ENCODE data around the gene LRRC3.

LRRC3 gene

DNA sequence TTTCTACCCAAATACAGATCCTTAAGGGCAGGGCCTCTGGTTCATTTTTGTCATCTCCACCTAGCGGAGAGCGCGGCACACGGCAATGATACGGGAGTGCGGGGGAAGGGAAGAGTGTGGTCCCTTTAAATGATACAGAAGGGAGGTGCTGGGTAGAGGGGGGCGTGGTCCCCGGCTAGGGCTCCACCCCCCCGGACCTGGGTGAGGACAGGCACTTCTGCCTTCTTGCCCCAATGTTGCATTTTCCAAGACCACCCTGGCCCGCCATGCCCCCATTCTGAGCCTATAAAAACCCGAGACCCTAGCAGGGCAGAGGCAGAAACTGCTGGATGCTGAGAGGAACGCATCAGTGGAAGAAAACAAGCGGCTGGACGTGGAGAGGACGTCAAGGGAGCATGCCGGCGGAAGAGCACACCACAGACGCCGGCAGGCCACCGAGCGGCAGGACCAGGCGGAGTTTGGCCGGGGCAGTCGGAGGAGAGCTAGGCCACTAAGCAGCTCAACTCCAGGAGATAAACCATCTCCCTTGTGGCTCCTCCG, 30.0 kb downstream of the LRRC3 start:
- H3K27ac ChIP-seq: no peak overlapping the region
- H3K36me3 ChIP-seq (ENCODE audit: control insufficient read depth, insufficient read depth, low read length): no peaks in the 10 kb centered on the region
- H2AFZ ChIP-seq: no peak overlapping the region
- H3K4me3 ChIP-seq (ENCODE audit: low read depth, low read length): no peak overlapping the region
- H3K4me1 ChIP-seq: no peaks in the 10 kb centered on the region
- no peak overlapping the region for H3K9ac ChIP-seq
- no peaks in the 10 kb centered on the region for H3K27me3 ChIP-seq (ENCODE audit: control insufficient read depth, insufficient read depth, low read length)
- H3K9me3 ChIP-seq (ENCODE audit: control insufficient read depth, low read length): peaks cover 2% of the 10 kb centered on the region
- H3K79me2 ChIP-seq: no peaks in the 10 kb centered on the region
- TF ChIP-seq, protein P1, sequence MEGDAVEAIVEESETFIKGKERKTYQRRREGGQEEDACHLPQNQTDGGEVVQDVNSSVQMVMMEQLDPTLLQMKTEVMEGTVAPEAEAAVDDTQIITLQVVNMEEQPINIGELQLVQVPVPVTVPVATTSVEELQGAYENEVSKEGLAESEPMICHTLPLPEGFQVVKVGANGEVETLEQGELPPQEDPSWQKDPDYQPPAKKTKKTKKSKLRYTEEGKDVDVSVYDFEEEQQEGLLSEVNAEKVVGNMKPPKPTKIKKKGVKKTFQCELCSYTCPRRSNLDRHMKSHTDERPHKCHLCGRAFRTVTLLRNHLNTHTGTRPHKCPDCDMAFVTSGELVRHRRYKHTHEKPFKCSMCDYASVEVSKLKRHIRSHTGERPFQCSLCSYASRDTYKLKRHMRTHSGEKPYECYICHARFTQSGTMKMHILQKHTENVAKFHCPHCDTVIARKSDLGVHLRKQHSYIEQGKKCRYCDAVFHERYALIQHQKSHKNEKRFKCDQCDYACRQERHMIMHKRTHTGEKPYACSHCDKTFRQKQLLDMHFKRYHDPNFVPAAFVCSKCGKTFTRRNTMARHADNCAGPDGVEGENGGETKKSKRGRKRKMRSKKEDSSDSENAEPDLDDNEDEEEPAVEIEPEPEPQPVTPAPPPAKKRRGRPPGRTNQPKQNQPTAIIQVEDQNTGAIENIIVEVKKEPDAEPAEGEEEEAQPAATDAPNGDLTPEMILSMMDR (IDR thresholded peaks at IDR 0.05): no peak
- H3K4me2 ChIP-seq (ENCODE audit: low read length): no peak overlapping the region

DNA sequence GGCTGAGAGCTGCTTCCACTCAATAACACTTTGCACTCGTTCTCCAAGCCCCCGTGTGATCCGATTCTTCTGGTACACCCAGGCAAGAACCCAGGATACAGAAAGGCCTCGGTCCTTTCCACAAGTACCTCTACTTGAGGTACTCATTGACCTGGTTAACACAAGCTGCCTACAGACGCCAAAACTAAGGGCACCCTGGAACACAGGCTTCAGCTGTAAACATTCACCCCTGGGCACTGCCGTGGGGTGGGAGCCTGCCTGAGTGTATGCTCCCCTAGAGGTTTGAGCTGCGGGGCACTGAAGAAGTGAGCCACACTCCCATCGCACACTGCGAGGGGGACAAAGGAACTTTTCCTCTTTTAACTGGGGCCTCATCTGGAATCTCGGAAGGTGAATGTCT, 30.5 kb downstream of the LRRC3 start:
- H3K4me3 ChIP-seq (ENCODE audit: low read depth, low read length): no peak overlapping the region
- H3K9ac ChIP-seq: no peak overlapping the region
- H3K4me1 ChIP-seq: no peaks in the 10 kb centered on the region
- no peaks in the 10 kb centered on the region for H3K36me3 ChIP-seq (ENCODE audit: control insufficient read depth, insufficient read depth, low read length)
- no peaks in the 10 kb centered on the region for H3K79me2 ChIP-seq
- H2AFZ ChIP-seq: no peak overlapping the region
- no peaks in the 10 kb centered on the region for H3K27me3 ChIP-seq (ENCODE audit: control insufficient read depth, insufficient read depth, low read length)
- TF ChIP-seq, protein P1 (IDR thresholded peaks at IDR 0.05): no peak
- no peak overlapping the region for H3K27ac ChIP-seq
- no peak overlapping the region for H3K4me2 ChIP-seq (ENCODE audit: low read length)
- peaks cover 2% of the 10 kb centered on the region for H3K9me3 ChIP-seq (ENCODE audit: control insufficient read depth, low read length)

DNA sequence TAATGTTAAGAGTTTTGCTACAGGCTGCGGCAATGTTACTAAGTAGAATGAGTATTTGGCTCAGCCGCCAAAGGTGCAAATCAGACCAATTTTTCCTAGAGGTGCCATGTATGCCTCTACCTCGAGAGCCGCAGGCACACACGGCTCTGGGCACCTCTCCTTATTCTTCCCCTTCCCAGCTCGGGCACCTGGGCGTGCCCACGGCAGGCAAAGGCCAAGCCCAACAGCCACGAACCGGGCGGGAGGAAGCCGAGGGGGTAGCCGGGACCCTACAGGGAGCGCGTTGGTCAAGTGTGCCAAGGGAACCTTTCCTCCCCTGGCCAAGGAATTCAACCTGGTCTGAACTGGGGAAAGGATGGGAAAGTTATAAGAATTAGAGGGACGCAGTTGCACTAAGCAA, 31.0 kb downstream of the LRRC3 start:
- Histone ChIP-seq H2AFZ (no peak overlapping the region), H3K4me1 (no peaks in the 10 kb centered on the region), H3K4me2 (ENCODE audit: low read length) (no peak overlapping the region), H3K9me3 (ENCODE audit: control insufficient read depth, low read length) (peaks cover 2% of the 10 kb centered on the region), H3K4me3 (ENCODE audit: low read depth, low read length) (no peak overlapping the region), H3K9ac (no peak overlapping the region), H3K36me3 (ENCODE audit: control insufficient read depth, insufficient read depth, low read length) (no peaks in the 10 kb centered on the region), H3K79me2 (no peaks in the 10 kb centered on the region), H3K27ac (no peak overlapping the region), H3K27me3 (ENCODE audit: control insufficient read depth, insufficient read depth, low read length) (no peaks in the 10 kb centered on the region)
- TF ChIP-seq, protein P1 (IDR thresholded peaks at IDR 0.05): no peak

DNA sequence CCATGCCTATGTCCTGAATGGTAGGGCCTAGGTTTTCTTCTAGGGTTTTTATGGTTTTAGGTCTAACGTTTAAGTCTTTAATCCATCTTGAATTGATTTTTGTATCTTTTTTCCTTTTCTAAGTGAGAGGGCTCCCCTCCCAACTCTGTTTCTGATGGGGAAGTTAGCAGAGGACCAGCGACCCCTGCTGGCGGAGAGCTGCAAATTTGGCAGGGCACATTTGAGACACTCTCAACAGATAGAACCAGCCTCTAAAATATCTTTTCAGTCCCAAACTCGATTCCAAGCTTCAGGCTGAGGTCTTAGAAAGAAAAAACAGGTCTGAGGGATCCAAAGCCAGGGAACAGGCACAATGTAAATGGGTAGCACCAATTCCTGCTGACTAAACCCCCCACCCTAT, 32.5 kb downstream of the LRRC3 start:
- no peak overlapping the region for H3K4me2 ChIP-seq (ENCODE audit: low read length)

DNA sequence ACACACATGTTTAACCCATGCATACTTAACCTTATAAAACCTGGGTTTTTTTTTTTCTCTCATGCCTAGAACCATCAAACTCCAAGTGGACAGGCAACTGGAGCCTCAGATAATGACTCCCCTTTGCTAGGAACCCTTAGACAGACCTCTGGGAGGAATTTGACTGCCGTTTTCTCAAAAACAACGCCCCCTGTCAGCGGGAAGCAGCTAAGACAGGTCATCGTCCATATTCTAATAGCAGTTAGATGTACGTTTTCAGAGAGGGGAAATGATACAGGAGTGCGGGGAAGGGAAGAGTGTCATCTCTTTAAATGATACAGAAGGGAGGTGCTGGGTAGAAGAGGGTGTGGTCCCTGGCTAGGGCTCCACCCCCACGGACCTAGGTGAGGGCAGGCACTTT, 34.7 kb downstream of the LRRC3 start:
- no peak overlapping the region for H3K9ac ChIP-seq
- no peak overlapping the region for H3K4me3 ChIP-seq (ENCODE audit: low read depth, low read length)
- H3K36me3 ChIP-seq (ENCODE audit: control insufficient read depth, insufficient read depth, low read length): no peaks in the 10 kb centered on the region
- peaks cover 2% of the 10 kb centered on the region for H3K9me3 ChIP-seq (ENCODE audit: control insufficient read depth, low read length)
- no peaks in the 10 kb centered on the region for H3K27me3 ChIP-seq (ENCODE audit: control insufficient read depth, insufficient read depth, low read length)
- H3K79me2 ChIP-seq: no peaks in the 10 kb centered on the region
- TF ChIP-seq, protein P1 (IDR thresholded peaks at IDR 0.05): no peak
- H3K4me2 ChIP-seq (ENCODE audit: low read length): no peak overlapping the region
- no peak overlapping the region for H3K27ac ChIP-seq
- H3K4me1 ChIP-seq: no peaks in the 10 kb centered on the region
- H2AFZ ChIP-seq: no peak overlapping the region

More for the DNA sequence above, 32.5 kb downstream of the LRRC3 start:
- no peak overlapping the region for H3K9ac ChIP-seq
- no peaks in the 10 kb centered on the region for H3K4me1 ChIP-seq
- no peak overlapping the region for H3K4me3 ChIP-seq (ENCODE audit: low read depth, low read length)
- no peak overlapping the region for H3K27ac ChIP-seq
- no peaks in the 10 kb centered on the region for H3K27me3 ChIP-seq (ENCODE audit: control insufficient read depth, insufficient read depth, low read length)
- H3K36me3 ChIP-seq (ENCODE audit: control insufficient read depth, insufficient read depth, low read length): no peaks in the 10 kb centered on the region
- TF ChIP-seq, protein P1 (IDR thresholded peaks at IDR 0.05): no peak
- H2AFZ ChIP-seq: no peak overlapping the region
- H3K9me3 ChIP-seq (ENCODE audit: control insufficient read depth, low read length): peaks cover 2% of the 10 kb centered on the region
- H3K79me2 ChIP-seq: no peaks in the 10 kb centered on the region

All from parathyroid adenoma (tissue), 2 donors.